Osteocyte (in vitro differentiated cells): ENCODE results near the gene LRRC52. TPM values are rescaled to one million over a fixed set of nuclear protein-coding genes. Genes with fewer than 3 reads are reported as not detected.

Experiments
- DNase-seq: peaks from one replicate; pipeline ENCODE4 v3.0.0; 2021; ENCODE audit warnings: mixed read lengths; ENCODE audit not compliant: unreplicated experiment; ENCODE audit errors: extremely low spot score
- H3K27ac Mint-ChIP-seq: one replicate; pipeline ENCODE4 v1.8.0; 2021; ENCODE audit warnings: mild to moderate bottlenecking, mixed read lengths; ENCODE audit not compliant: unreplicated experiment
- H3K27me3 Mint-ChIP-seq: one replicate; pipeline ENCODE4 v1.8.0; 2021; ENCODE audit warnings: mixed read lengths; ENCODE audit not compliant: unreplicated experiment
- H3K36me3 Mint-ChIP-seq: one replicate; pipeline ENCODE4 v1.8.0; 2021; ENCODE audit warnings: mixed read lengths; ENCODE audit not compliant: unreplicated experiment
- H3K4me1 Mint-ChIP-seq: one replicate; pipeline ENCODE4 v1.8.0; 2021; ENCODE audit warnings: mixed read lengths; ENCODE audit not compliant: unreplicated experiment
- H3K4me3 Mint-ChIP-seq: one replicate; pipeline ENCODE4 v1.8.0; 2021; ENCODE audit warnings: mild to moderate bottlenecking, moderate library complexity, mixed read lengths; ENCODE audit not compliant: unreplicated experiment
- H3K9me3 Mint-ChIP-seq: one replicate; pipeline ENCODE4 v1.8.0; 2021; ENCODE audit warnings: mixed read lengths; ENCODE audit not compliant: unreplicated experiment
- CTCF ChIP-seq: fragments of 200-600 bp; sonication (generic); IDR thresholded peaks from 2 replicates; pipeline ENCODE4 v1.5.0; 2021; ENCODE audit warnings: antibody characterized with exemption, mild to moderate bottlenecking, moderate library complexity
- total RNA-seq: library from RNA; stranded (reverse); gene quantifications from 2 replicates; pipeline ENCODE4 v1.2.1, GENCODE V29; 2021

LRRC52 gene
- total RNA-seq, 1 donor from 2014 or later = not detected

GRCh38 chr1:165512816-165513215 is 31.0 kb upstream of the LRRC52 start:
- no peaks in the 10 kb centered on the region for H3K9me3 Mint-ChIP-seq
- no peak for TF ChIP-seq CTCF
- no peaks in the 10 kb centered on the region for H3K36me3 Mint-ChIP-seq
- H3K4me1 Mint-ChIP-seq = no peaks in the 10 kb centered on the region
- no peak overlapping the region for H3K4me3 Mint-ChIP-seq
- DNase-seq = no peak
- no peak overlapping the region for H3K27ac Mint-ChIP-seq
- no peaks in the 10 kb centered on the region for H3K27me3 Mint-ChIP-seq

GRCh38 chr1:165516469-165516868 is 27.3 kb upstream of the LRRC52 start:
- Mint-ChIP-seq H3K27ac (no peak overlapping the region), H3K4me3 (no peak overlapping the region), H3K9me3 (no peaks in the 10 kb centered on the region), H3K36me3 (no peaks in the 10 kb centered on the region), H3K27me3 (no peaks in the 10 kb centered on the region), H3K4me1 (no peaks in the 10 kb centered on the region)
- TF ChIP-seq CTCF = no peak
- no peak for DNase-seq

- Mint-ChIP-seq H3K4me3 (no peak overlapping the region), H3K4me1 (no peaks in the 10 kb centered on the region), H3K36me3 (no peaks in the 10 kb centered on the region), H3K27ac (no peak overlapping the region), H3K9me3 (peaks cover 6% of the 10 kb centered on the region), H3K27me3 (peaks cover 9% of the 10 kb centered on the region)
- TF ChIP-seq CTCF = no peak
- no peak for DNase-seq
Observed at GRCh38 chr1:165520646-165521045, 23.2 kb upstream of the LRRC52 start.

GRCh38 chr1:165524639-165525285 is 19.0 kb upstream of the LRRC52 start:
- Mint-ChIP-seq H3K4me3 (no peak overlapping the region), H3K9me3 (peaks cover 6% of the 10 kb centered on the region), H3K36me3 (no peaks in the 10 kb centered on the region), H3K27ac (no peak overlapping the region), H3K27me3 (peaks cover 14% of the 10 kb centered on the region), H3K4me1 (no peaks in the 10 kb centered on the region)
- TF ChIP-seq CTCF = no peak
- DNase-seq = no peak

- Mint-ChIP-seq H3K27me3 (peaks cover 16% of the 10 kb centered on the region), H3K4me3 (no peak overlapping the region), H3K4me1 (no peaks in the 10 kb centered on the region), H3K36me3 (no peaks in the 10 kb centered on the region), H3K27ac (no peak overlapping the region), H3K9me3 (peaks cover 6% of the 10 kb centered on the region)
- no peak for TF ChIP-seq CTCF
- no peak for DNase-seq
Observed at GRCh38 chr1:165525708-165526107, 18.1 kb upstream of the LRRC52 start.
